ENCODE data around the gene FBLN2. TPM values are rescaled to one million over a fixed set of nuclear protein-coding genes. Genes with fewer than 3 reads are reported as not detected.

Gene FBLN2
- total RNA-seq, 1 donor from 2014 or later, result 94.3 TPM

DNA sequence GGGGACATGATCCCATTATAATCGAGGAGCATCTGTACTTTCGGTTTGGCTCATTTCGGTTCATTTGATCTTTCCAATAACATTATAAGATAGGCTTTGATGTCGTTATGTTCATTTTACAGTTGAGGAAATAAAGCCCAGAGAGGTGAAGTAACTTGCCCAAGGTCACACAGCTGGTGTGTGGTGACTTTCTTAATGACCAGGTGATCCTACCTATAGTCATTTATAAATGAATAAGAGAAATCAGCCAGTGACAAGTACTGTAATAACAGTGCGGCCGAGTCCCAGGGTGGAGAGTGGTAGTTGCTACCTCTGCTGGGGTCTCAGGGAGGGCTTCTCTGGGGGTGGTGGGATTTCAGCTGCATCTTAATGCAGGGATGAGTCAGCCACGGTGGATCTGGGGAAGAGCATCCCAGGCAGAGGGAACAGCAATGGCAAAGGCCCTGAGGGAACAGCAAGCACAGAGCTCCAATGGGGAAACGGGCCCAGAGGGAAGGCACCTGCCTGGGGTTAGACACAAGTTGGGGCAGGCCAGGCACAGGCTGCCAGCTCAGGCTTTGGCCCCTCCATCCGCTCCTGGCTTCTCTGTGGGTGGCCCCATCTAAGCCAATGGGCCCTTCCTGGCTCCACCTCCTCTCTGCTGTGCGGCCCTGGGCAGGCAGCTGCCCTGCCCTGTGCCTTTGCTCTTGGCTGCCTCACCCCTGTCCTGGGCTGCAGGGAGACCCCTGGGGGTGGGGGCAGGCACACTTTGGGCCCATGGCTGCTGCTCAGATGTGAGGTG lies 1.1 kb upstream of the FBLN2 start:
- peaks cover 57% of the 10 kb centered on the region for H3K4me1 ChIP-seq
- no peaks in the 10 kb centered on the region for H3K36me3 ChIP-seq
- no peak overlapping the region for H3K4me3 ChIP-seq
- peak overlapping the region; percentile 93 for H3K27ac ChIP-seq
- TF ChIP-seq POLR2AphosphoS5 (IDR thresholded peaks at IDR 0.05; ENCODE audit: insufficient read depth in 1 of 2, low read depth in 1 of 2), result no peak
- intact Hi-C loops (cut with DNase I), result no loop called here
- no peak for DNase-seq (ENCODE audit: extremely low spot score in 2 of 2)
- H3K27me3 ChIP-seq, result no peaks in the 10 kb centered on the region
- no peaks in the 10 kb centered on the region for H3K9me3 ChIP-seq

DNA sequence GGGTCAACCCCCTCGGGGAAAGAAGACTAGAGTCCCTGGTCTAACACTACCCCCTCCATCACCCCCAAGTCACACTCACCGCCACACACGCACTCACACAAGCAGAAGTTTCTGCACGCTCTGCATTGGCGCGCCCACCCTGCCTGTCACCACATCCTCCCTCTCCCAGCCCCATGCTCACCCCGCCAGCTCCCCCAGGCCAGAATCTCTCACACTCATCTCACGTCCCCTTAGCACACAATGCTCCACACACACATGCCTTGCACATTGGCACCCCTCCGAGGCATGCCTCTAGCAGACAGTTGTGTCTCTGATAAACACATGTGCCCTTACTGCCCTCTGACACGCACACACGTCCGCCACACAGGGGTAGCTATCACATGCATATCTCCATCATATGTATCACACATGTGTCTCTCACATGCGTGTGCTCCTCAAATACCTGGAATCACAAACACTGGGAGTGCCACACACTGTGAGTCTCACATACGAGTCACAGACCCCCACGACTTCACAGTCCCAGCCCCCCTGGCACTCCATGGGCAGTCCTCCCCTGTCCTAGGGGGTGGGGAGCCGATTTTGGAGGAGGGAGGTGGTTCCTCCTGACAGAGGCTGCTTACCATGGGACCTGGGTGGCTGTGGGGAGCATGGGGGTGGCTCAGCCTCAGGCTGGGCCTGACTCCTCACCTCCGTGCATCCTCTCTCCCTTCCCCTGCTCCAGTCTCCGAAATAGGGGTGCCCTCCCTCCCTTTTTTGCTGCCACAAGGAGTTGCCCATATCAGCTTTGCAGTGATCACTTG lies 898 bp downstream of the FBLN2 start:
- H3K9me3 ChIP-seq, result no peaks in the 10 kb centered on the region
- peak overlapping the region; percentile 93 for H3K27ac ChIP-seq
- peak overlapping the region; percentile 65 to 73 for H3K4me3 ChIP-seq
- no peaks in the 10 kb centered on the region for H3K36me3 ChIP-seq
- TF ChIP-seq POLR2AphosphoS5 (IDR thresholded peaks at IDR 0.05; ENCODE audit: insufficient read depth in 1 of 2, low read depth in 1 of 2) (no peak), POLR2A (IDR thresholded peaks at IDR 0.05) (no peak)
- TF ChIP-seq, protein P1, sequence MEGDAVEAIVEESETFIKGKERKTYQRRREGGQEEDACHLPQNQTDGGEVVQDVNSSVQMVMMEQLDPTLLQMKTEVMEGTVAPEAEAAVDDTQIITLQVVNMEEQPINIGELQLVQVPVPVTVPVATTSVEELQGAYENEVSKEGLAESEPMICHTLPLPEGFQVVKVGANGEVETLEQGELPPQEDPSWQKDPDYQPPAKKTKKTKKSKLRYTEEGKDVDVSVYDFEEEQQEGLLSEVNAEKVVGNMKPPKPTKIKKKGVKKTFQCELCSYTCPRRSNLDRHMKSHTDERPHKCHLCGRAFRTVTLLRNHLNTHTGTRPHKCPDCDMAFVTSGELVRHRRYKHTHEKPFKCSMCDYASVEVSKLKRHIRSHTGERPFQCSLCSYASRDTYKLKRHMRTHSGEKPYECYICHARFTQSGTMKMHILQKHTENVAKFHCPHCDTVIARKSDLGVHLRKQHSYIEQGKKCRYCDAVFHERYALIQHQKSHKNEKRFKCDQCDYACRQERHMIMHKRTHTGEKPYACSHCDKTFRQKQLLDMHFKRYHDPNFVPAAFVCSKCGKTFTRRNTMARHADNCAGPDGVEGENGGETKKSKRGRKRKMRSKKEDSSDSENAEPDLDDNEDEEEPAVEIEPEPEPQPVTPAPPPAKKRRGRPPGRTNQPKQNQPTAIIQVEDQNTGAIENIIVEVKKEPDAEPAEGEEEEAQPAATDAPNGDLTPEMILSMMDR (IDR thresholded peaks at IDR 0.05), result no peak
- peaks cover 63% of the 10 kb centered on the region for H3K4me1 ChIP-seq
- DNase-seq (ENCODE audit: extremely low spot score in 2 of 2), result no peak
- no peaks in the 10 kb centered on the region for H3K27me3 ChIP-seq
- intact Hi-C loops (cut with DNase I), result no loop called here

DNA sequence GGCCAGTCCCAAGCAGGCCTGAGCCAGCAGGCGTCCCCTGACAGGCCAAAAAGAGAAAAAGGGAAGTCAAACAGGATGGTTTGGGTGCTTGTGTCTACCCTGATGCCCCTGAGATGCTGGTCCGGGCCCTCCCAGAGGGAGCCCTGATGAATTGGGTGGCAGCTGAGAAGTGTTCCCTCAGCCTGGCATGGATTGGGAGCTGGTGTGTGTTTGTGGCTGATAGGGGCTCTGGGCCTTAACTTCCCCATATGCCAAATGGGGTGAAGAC lies 1.4 kb downstream of the FBLN2 start:
- H3K27me3 ChIP-seq, result no peaks in the 10 kb centered on the region
- DNase-seq (ENCODE audit: extremely low spot score in 2 of 2), result no peak
- H3K4me3 ChIP-seq, result peak overlapping the region; percentile 65 to 73
- H3K9me3 ChIP-seq, result no peaks in the 10 kb centered on the region
- H3K36me3 ChIP-seq, result no peaks in the 10 kb centered on the region
- TF ChIP-seq, protein P1 (IDR thresholded peaks at IDR 0.05), result no peak
- no peak for TF ChIP-seq POLR2A (IDR thresholded peaks at IDR 0.05)
- no peak for TF ChIP-seq POLR2AphosphoS5 (IDR thresholded peaks at IDR 0.05; ENCODE audit: insufficient read depth in 1 of 2, low read depth in 1 of 2)
- peaks cover 63% of the 10 kb centered on the region for H3K4me1 ChIP-seq
- intact Hi-C loops (cut with DNase I), result no loop called here
- H3K27ac ChIP-seq, result peak overlapping the region; percentile 93

- TF ChIP-seq POLR2A (IDR thresholded peaks at IDR 0.05) (no peak), POLR2AphosphoS5 (IDR thresholded peaks at IDR 0.05; ENCODE audit: insufficient read depth in 1 of 2, low read depth in 1 of 2) (peak in 1 of 2 donors; percentile 11)
- Histone ChIP-seq H3K36me3 (no peaks in the 10 kb centered on the region), H3K4me1 (peaks cover 66% of the 10 kb centered on the region), H3K4me3 (peak overlapping the region; percentile 65 to 73), H3K9me3 (no peaks in the 10 kb centered on the region), H3K27ac (peak overlapping the region; percentile 93), H3K27me3 (no peaks in the 10 kb centered on the region)
- no peak for DNase-seq (ENCODE audit: extremely low spot score in 2 of 2)
- intact Hi-C loops (cut with DNase I), result no loop called here
Observed at GRCh38 chr3:13550791-13551360, 2.0 kb downstream of the FBLN2 start.

- Histone ChIP-seq H3K4me3 (peak overlapping the region in 1 of 2 donors; percentile 5), H3K36me3 (no peaks in the 10 kb centered on the region), H3K9me3 (no peaks in the 10 kb centered on the region), H3K27ac (peak overlapping the region; percentile 93), H3K4me1 (peaks cover 80% of the 10 kb centered on the region), H3K27me3 (no peaks in the 10 kb centered on the region)
- intact Hi-C loops (cut with DNase I), result no loop called here
- TF ChIP-seq, protein P1 (IDR thresholded peaks at IDR 0.05), result no peak
- TF ChIP-seq POLR2A (IDR thresholded peaks at IDR 0.05), result no peak
- DNase-seq (ENCODE audit: extremely low spot score in 2 of 2), result no peak
Observed at GRCh38 chr3:13552857-13553652, 4.1 kb downstream of the FBLN2 start.

All from vagina (tissue), 2 donors.